ENCODE data around the gene SLC35D3.

The SLC35D3 gene

DNA sequence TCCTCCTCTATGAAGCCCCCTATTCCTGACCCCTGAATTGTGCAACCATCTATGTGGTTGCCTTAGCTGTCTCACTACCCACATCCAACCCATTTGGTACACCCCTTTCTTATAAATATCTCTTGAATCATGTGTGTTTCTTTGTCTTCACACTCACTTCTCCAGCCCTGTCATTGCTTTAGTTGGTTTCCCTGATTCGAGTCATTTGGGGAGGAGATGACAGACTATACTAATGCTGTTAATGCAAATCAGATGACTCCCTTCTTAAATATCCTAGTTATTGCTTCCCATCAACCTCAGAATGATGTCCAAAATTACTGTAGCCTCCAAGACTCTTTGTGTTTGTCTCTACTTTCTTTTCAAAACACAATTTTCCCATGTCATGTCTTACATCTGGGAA, 23.0 kb downstream of the SLC35D3 start:
- TF ChIP-seq EGR1 (IDR thresholded peaks at IDR 0.05) = no peak

- no peak for TF ChIP-seq YY1 (IDR thresholded peaks at IDR 0.05; ENCODE audit: low read depth)
- no peak for TF ChIP-seq CREB1 (IDR thresholded peaks at IDR 0.05; ENCODE audit: low read depth)
- TF ChIP-seq TEAD4 (IDR thresholded peaks at IDR 0.05) = no peak
- no peak for TF ChIP-seq RAD21 (IDR thresholded peaks at IDR 0.05; ENCODE audit: low read depth)
- TF ChIP-seq, protein P1, sequence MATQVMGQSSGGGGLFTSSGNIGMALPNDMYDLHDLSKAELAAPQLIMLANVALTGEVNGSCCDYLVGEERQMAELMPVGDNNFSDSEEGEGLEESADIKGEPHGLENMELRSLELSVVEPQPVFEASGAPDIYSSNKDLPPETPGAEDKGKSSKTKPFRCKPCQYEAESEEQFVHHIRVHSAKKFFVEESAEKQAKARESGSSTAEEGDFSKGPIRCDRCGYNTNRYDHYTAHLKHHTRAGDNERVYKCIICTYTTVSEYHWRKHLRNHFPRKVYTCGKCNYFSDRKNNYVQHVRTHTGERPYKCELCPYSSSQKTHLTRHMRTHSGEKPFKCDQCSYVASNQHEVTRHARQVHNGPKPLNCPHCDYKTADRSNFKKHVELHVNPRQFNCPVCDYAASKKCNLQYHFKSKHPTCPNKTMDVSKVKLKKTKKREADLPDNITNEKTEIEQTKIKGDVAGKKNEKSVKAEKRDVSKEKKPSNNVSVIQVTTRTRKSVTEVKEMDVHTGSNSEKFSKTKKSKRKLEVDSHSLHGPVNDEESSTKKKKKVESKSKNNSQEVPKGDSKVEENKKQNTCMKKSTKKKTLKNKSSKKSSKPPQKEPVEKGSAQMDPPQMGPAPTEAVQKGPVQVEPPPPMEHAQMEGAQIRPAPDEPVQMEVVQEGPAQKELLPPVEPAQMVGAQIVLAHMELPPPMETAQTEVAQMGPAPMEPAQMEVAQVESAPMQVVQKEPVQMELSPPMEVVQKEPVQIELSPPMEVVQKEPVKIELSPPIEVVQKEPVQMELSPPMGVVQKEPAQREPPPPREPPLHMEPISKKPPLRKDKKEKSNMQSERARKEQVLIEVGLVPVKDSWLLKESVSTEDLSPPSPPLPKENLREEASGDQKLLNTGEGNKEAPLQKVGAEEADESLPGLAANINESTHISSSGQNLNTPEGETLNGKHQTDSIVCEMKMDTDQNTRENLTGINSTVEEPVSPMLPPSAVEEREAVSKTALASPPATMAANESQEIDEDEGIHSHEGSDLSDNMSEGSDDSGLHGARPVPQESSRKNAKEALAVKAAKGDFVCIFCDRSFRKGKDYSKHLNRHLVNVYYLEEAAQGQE (IDR thresholded peaks at IDR 0.05; ENCODE audit: low read depth) = no peak
- no peak for TF ChIP-seq CEBPB (IDR thresholded peaks at IDR 0.05)
- TF ChIP-seq USF1 (IDR thresholded peaks at IDR 0.05) = no peak
- no peak for TF ChIP-seq FOXM1 (IDR thresholded peaks at IDR 0.05; ENCODE audit: borderline replicate concordance, low read depth)
- TF ChIP-seq TAF1 (IDR thresholded peaks at IDR 0.05; ENCODE audit: low read depth) = no peak
- no peak for TF ChIP-seq EP300 (IDR thresholded peaks at IDR 0.05; ENCODE audit: borderline replicate concordance)
- TF ChIP-seq TCF12 (IDR thresholded peaks at IDR 0.05; ENCODE audit: low read depth) = no peak
- no peak for TF ChIP-seq NFIC (IDR thresholded peaks at IDR 0.05)
- TF ChIP-seq, protein P2, sequence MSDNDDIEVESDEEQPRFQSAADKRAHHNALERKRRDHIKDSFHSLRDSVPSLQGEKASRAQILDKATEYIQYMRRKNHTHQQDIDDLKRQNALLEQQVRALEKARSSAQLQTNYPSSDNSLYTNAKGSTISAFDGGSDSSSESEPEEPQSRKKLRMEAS (IDR thresholded peaks at IDR 0.05) = no peak
- TF ChIP-seq EGR1 (IDR thresholded peaks at IDR 0.05) = no peak
Observed at GRCh38 chr6:136945711-136946121, 23.6 kb downstream of the SLC35D3 start.

GRCh38 chr6:136947037-136947436, 24.9 kb downstream of the SLC35D3 start:
- TF ChIP-seq ZBTB7A (IDR thresholded peaks at IDR 0.05; ENCODE audit: low read depth) = no peak
- TF ChIP-seq CEBPB (IDR thresholded peaks at IDR 0.05) = no peak
- no peak for TF ChIP-seq EP300 (IDR thresholded peaks at IDR 0.05; ENCODE audit: borderline replicate concordance)
- TF ChIP-seq CREB1 (IDR thresholded peaks at IDR 0.05; ENCODE audit: low read depth) = no peak
- TF ChIP-seq FOXM1 (IDR thresholded peaks at IDR 0.05; ENCODE audit: borderline replicate concordance, low read depth) = no peak
- TF ChIP-seq EGR1 (IDR thresholded peaks at IDR 0.05) = no peak
- TF ChIP-seq NFIC (IDR thresholded peaks at IDR 0.05) = no peak

GRCh38 chr6:136950436-136951126, 28.5 kb downstream of the SLC35D3 start:
- no peak for TF ChIP-seq NFIC (IDR thresholded peaks at IDR 0.05)
- TF ChIP-seq, protein P1 (IDR thresholded peaks at IDR 0.05; ENCODE audit: low read depth) = no peak
- TF ChIP-seq TCF12 (IDR thresholded peaks at IDR 0.05; ENCODE audit: low read depth) = no peak
- no peak for TF ChIP-seq USF1 (IDR thresholded peaks at IDR 0.05)
- no peak for TF ChIP-seq YY1 (IDR thresholded peaks at IDR 0.05; ENCODE audit: low read depth)
- TF ChIP-seq ZBTB7A (IDR thresholded peaks at IDR 0.05; ENCODE audit: low read depth) = no peak
- no peak for TF ChIP-seq FOXM1 (IDR thresholded peaks at IDR 0.05; ENCODE audit: borderline replicate concordance, low read depth)
- no peak for TF ChIP-seq RAD21 (IDR thresholded peaks at IDR 0.05; ENCODE audit: low read depth)
- no peak for TF ChIP-seq CEBPB (IDR thresholded peaks at IDR 0.05)
- TF ChIP-seq TEAD4 (IDR thresholded peaks at IDR 0.05) = no peak

GRCh38 chr6:136952714-136953260, 30.7 kb downstream of the SLC35D3 start:
- TF ChIP-seq EGR1 (IDR thresholded peaks at IDR 0.05) = no peak
- TF ChIP-seq NFIC (IDR thresholded peaks at IDR 0.05) = 0 out of 2 replicates have a peak, but pooled peaks have one; percentile 10
- TF ChIP-seq FOXM1 (IDR thresholded peaks at IDR 0.05; ENCODE audit: borderline replicate concordance, low read depth) = no peak
- TF ChIP-seq CREB1 (IDR thresholded peaks at IDR 0.05; ENCODE audit: low read depth) = no peak
- TF ChIP-seq TAF1 (IDR thresholded peaks at IDR 0.05; ENCODE audit: low read depth) = no peak
- TF ChIP-seq CEBPB (IDR thresholded peaks at IDR 0.05) = no peak

DNA sequence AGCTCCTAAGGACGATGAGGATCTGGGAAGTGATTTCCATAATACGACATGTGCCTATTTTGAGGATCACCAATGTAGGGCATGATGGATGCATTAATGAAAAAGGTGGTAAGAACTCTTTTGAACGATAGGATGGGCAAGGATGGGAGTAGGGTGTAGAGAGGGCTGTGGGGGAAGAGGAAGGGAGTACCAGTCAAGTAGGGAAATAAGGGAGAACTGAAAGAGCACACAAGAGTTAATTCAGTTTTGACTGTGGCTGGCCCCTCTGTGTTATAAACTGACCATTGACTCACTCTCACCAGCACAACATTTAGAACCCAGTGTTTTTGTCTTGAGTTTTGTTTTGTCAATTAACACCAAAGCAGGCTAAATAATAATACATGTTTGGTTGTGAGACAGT, 33.0 kb downstream of the SLC35D3 start:
- TF ChIP-seq TEAD4 (IDR thresholded peaks at IDR 0.05) (no peak), FOXM1 (IDR thresholded peaks at IDR 0.05; ENCODE audit: borderline replicate concordance, low read depth) (no peak), EP300 (IDR thresholded peaks at IDR 0.05; ENCODE audit: borderline replicate concordance) (no peak), TAF1 (IDR thresholded peaks at IDR 0.05; ENCODE audit: low read depth) (no peak), NFIC (IDR thresholded peaks at IDR 0.05) (no peak), ZBTB7A (IDR thresholded peaks at IDR 0.05; ENCODE audit: low read depth) (no peak), CEBPB (IDR thresholded peaks at IDR 0.05) (no peak), CREB1 (IDR thresholded peaks at IDR 0.05; ENCODE audit: low read depth) (no peak), YY1 (IDR thresholded peaks at IDR 0.05; ENCODE audit: low read depth) (no peak), EGR1 (IDR thresholded peaks at IDR 0.05) (no peak), USF1 (IDR thresholded peaks at IDR 0.05) (no peak), RAD21 (IDR thresholded peaks at IDR 0.05; ENCODE audit: low read depth) (no peak), TCF12 (IDR thresholded peaks at IDR 0.05; ENCODE audit: low read depth) (no peak)
- TF ChIP-seq, protein P1 (IDR thresholded peaks at IDR 0.05; ENCODE audit: low read depth) = no peak
- TF ChIP-seq, protein P2 (IDR thresholded peaks at IDR 0.05) = no peak

Measured in Ishikawa (cell line).